K562 (cell line): ENCODE measurements around the gene SDR42E2. TPM values are rescaled to one million over a fixed set of nuclear protein-coding genes. Genes with fewer than 3 reads are reported as not detected.

Source experiments
- ATAC-seq: fragments of 200-7000 bp; cut with Tn5 transposase; 3 replicates; pipeline ENCODE4 v1.9.1; 2020; ENCODE audit warnings: moderate library complexity
- BruUV-seq: library from RNA; stranded (reverse); fragments of 400-500 nt; replicated peaks from 2 replicates; lab custom pipeline; 2021; lab: Mats Ljungman, UMichigan
- CTCF ChIA-PET: fragments of 300-600 bp; formaldehyde crosslinking; extraction: SDS; loops from one replicate; lab custom pipeline; 2021; ENCODE audit warnings: low intra/inter-chr PET ratio; lab: Yijun Ruan, JAX
- POLR2A ChIA-PET: fragments of 300-600, 350-650 bp; sonication (Branson Sonifier 250); formaldehyde crosslinking; extraction: SDS; loops from one replicate; lab custom pipeline; 2021; ENCODE audit warnings: antibody characterized with exemption, inconsistent platforms; lab: Yijun Ruan, JAX
- DNase-seq, 4 experiments: peaks; one replicate each; pipeline versions ENCODE4 v3.0.0 to v3.0.0-alpha.2; 2011 to 2018; ENCODE audit warnings: low spot score in 3 of 4, mixed read lengths in 3 of 4; ENCODE audit errors: extremely low read depth in 1 of 4
- FAIRE-seq: peaks from 2 replicates; lab custom pipeline; 2011; peaks lifted over from hg19 to GRCh38; lab: Jason Lieb, UNC
- H2AFZ ChIP-seq: 2 replicates; pipeline ENCODE4 v1.6.0; 2011; ENCODE audit warnings: low read depth, low read length, control low read depth, inconsistent platforms
- H3K27ac ChIP-seq: fragments of 200-600 bp; 3 replicates; pipeline ENCODE4 v1.8.0; 2011; ENCODE audit warnings: low read depth, mild to moderate bottlenecking, control low read depth, inconsistent platforms, low read length, moderate library complexity, mixed read lengths; ENCODE audit errors: extremely low read depth
- H3K27me3 ChIP-seq, 2 experiments: fragments of 300-600 bp in 1 of 2; 2 replicates in 1 of 2; 3 replicates in 1 of 2; pipeline versions ENCODE4 v1.6.0 to v1.8.0; 2011; ENCODE audit warnings: inconsistent platforms in 2 of 2, low read length in 2 of 2, mild to moderate bottlenecking in 1 of 2, mixed read lengths in 1 of 2, moderate library complexity in 1 of 2; ENCODE audit not compliant: control insufficient read depth in 2 of 2, insufficient read depth in 2 of 2
- H3K36me3 ChIP-seq: fragments of 300-600 bp; 3 replicates; pipeline ENCODE4 v1.8.0; 2011; ENCODE audit warnings: mild to moderate bottlenecking, low read length, inconsistent platforms; ENCODE audit not compliant: control insufficient read depth, insufficient read depth
- H3K4me1 ChIP-seq, 2 experiments: fragments of 200-600 bp in 1 of 2; replicated peaks in 1 of 2; 2 replicates in 1 of 2; 3 replicates in 1 of 2; pipeline versions ENCODE4 v1.5.1 to v1.8.0; 2011; ENCODE audit warnings: inconsistent platforms in 2 of 2, low read length in 2 of 2, mild to moderate bottlenecking in 1 of 2, mixed read lengths in 1 of 2, moderate library complexity in 1 of 2; ENCODE audit not compliant: control insufficient read depth in 2 of 2, insufficient read depth in 2 of 2
- H3K4me2 ChIP-seq: 2 replicates; pipeline ENCODE4 v1.6.1; 2011; ENCODE audit warnings: low read length, control low read depth, inconsistent platforms, mixed read lengths; ENCODE audit not compliant: insufficient read depth
- H3K4me3 ChIP-seq: fragments of 200-600 bp; sonication (generic), shearing (Covaris generic); 2 replicates; pipeline ENCODE4 v1.5.1; 2016; ENCODE audit warnings: control low read depth, inconsistent platforms
- H3K79me2 ChIP-seq: fragments of 200-600 bp; 3 replicates; pipeline ENCODE4 v1.8.0; 2011; ENCODE audit warnings: low read length, inconsistent platforms; ENCODE audit not compliant: control insufficient read depth, insufficient read depth
- H3K9ac ChIP-seq, 2 experiments: 2 replicates each; pipeline versions ENCODE4 v1.6.0 to v1.6.1; 2011; ENCODE audit warnings: low read depth in 2 of 2, low read length in 2 of 2, control low read depth in 1 of 2, inconsistent platforms in 1 of 2, mild to moderate bottlenecking in 1 of 2, mixed read lengths in 1 of 2; ENCODE audit not compliant: insufficient read depth in 1 of 2
- H3K9me1 ChIP-seq: one replicate; pipeline ENCODE4 v1.6.0; 2011; ENCODE audit warnings: inconsistent platforms, mild to moderate bottlenecking, low read length, moderate library complexity; ENCODE audit not compliant: control insufficient read depth, insufficient read depth
- H3K9me3 ChIP-seq: replicated peaks from 2 replicates; pipeline ENCODE4 v1.5.1; 2011; ENCODE audit warnings: low read depth, low read length, inconsistent platforms; ENCODE audit not compliant: control insufficient read depth, insufficient read depth
- H4K20me1 ChIP-seq: replicated peaks from 2 replicates; pipeline ENCODE4 v1.6.1; 2011; ENCODE audit warnings: low read length, inconsistent platforms, mixed read lengths; ENCODE audit not compliant: control insufficient read depth, insufficient read depth
- ARHGAP35 ChIP-seq: fragments of 450-650 bp; IDR thresholded peaks from 2 replicates; pipeline ENCODE4 v1.6.1; 2018; ENCODE audit not compliant: partially characterized antibody
- BACH1 ChIP-seq: fragments of 200-800 bp; sonication (Bioruptor generic); IDR thresholded peaks from 2 replicates; pipeline ENCODE4 v1.6.1; 2016; ENCODE audit warnings: missing genetic modification characterization, missing compliant biosample characterization
- BCOR ChIP-seq: fragments of 450-650 bp; IDR thresholded peaks from 2 replicates; pipeline ENCODE4 v1.6.1; 2016
- CBFA2T3 ChIP-seq: fragments of 450-650 bp; IDR thresholded peaks from 2 replicates; pipeline ENCODE4 v1.6.1; 2017
- CREM ChIP-seq: IDR thresholded peaks from 2 replicates; pipeline ENCODE4 v1.6.1; 2014; ENCODE audit warnings: antibody characterized with exemption, low read depth
- EHMT2 ChIP-seq: fragments of 450-650 bp; IDR thresholded peaks from 2 replicates; pipeline ENCODE4 v1.6.1; 2018; ENCODE audit warnings: antibody characterized with exemption
- ETS2 ChIP-seq: IDR thresholded peaks from 2 replicates; pipeline ENCODE4 v1.6.1; 2016; ENCODE audit warnings: borderline replicate concordance, missing genetic modification characterization, mild to moderate bottlenecking, moderate library complexity, missing compliant biosample characterization; ENCODE audit not compliant: poor library complexity, severe bottlenecking
- FOXA1 ChIP-seq: fragments of 450-650 bp; IDR thresholded peaks from 2 replicates; pipeline ENCODE4 v1.6.1; 2016; ENCODE audit warnings: mild to moderate bottlenecking, borderline replicate concordance
- MCM2 ChIP-seq: fragments of 450-650 bp; IDR thresholded peaks from 2 replicates; pipeline ENCODE4 v1.6.1; 2017; ENCODE audit warnings: low read depth, mild to moderate bottlenecking
- MTA3 ChIP-seq: fragments of 450-650 bp; formaldehyde crosslinking; IDR thresholded peaks from 2 replicates; pipeline ENCODE4 v1.6.1; 2017; ENCODE audit warnings: mild to moderate bottlenecking, borderline replicate concordance
- PTBP1 ChIP-seq: fragments of 200-400 bp; formaldehyde crosslinking; IDR thresholded peaks from 2 replicates; pipeline ENCODE4 v1.6.1; 2017; ENCODE audit warnings: low read depth, low read length
- RFX1 ChIP-seq: fragments of 450-650 bp; IDR thresholded peaks from 2 replicates; pipeline ENCODE4 v1.6.1; 2016; ENCODE audit warnings: mild to moderate bottlenecking, moderate library complexity
- RUNX1 ChIP-seq: sonication (generic); IDR thresholded peaks from 2 replicates; pipeline ENCODE4 v1.6.1; 2016; ENCODE audit warnings: antibody characterized with exemption, low read depth
- SMARCA5 ChIP-seq: fragments of 450-650 bp; IDR thresholded peaks from 2 replicates; pipeline ENCODE4 v1.6.1; 2016
- SMARCB1 ChIP-seq: IDR thresholded peaks from 2 replicates; pipeline ENCODE4 v1.6.1; 2011; ENCODE audit warnings: improper control_type of control experiment, low read depth; ENCODE audit not compliant: insufficient read length
- TCF7 ChIP-seq: sonication (generic); IDR thresholded peaks from 2 replicates; pipeline ENCODE4 v1.6.1; 2016; ENCODE audit warnings: antibody characterized with exemption, borderline replicate concordance
- ZKSCAN3 ChIP-seq: fragments of 250-450 bp; sonication (Bioruptor Pico); IDR thresholded peaks from 2 replicates; pipeline ENCODE4 v1.4.0; 2020
- ZNF41 ChIP-seq: fragments of 250-450 bp; sonication (Bioruptor Pico); conservative IDR thresholded peaks from 2 replicates; pipeline ENCODE4 v1.4.0; 2020; ENCODE audit warnings: mild to moderate bottlenecking
- WGBS: fragments of 100-300 bp; shearing (Covaris generic); methylation state at CpG from one replicate; pipeline ENCODE4 v1.1.6; 2016; ENCODE audit warnings: low coverage, mixed read lengths; ENCODE audit not compliant: insufficient coverage; ENCODE audit errors: missing lambda C conversion rate; 5-methylcytosine and 5-hydroxymethylcytosine counted together
- in situ Hi-C: fragments of 300-500 bp; cut with MboI; formaldehyde crosslinking; loops from 4 replicates; pipeline ENCODE4 v1.15.0; 2018; ENCODE audit warnings: inconsistent platforms, mixed read lengths
- intact Hi-C: fragments of 100-400 bp; cut with micrococcal nuclease; formaldehyde crosslinking; loops from 2 replicates; pipeline ENCODE4 v1.14.2; 2022
- polyA plus RNA-seq, 8 experiments: library from polyadenylated mRNA; depleted of rRNA in 4 of 8; stranded (reverse) in 5 of 8; unstranded in 3 of 8; fragments of >200 nt; fragmentation: Nextera tagmentation in 2 of 8; fragmentation: Illumina TruSeq in 1 of 8; extraction: Ambion mirVana in 2 of 8; extraction: Trizol in 1 of 8; gene quantifications; 2 replicates each; pipeline versions ENCODE4 v1.2.1 to v1.2.3, GENCODE V29; 2011 to 2014; ENCODE audit warnings: inconsistent platforms in 1 of 8, missing spikeins in 1 of 8
- total RNA-seq, 7 experiments: library from RNA; depleted of rRNA in 6 of 7; stranded (reverse); fragments of >200 nt in 6 of 7; fragmentation: Illumina TruSeq in 2 of 7; extraction: Trizol in 2 of 7; gene quantifications; 2 replicates each; pipeline versions ENCODE4 v1.2.1 to v1.2.3, GENCODE V29; 2011 to 2021; ENCODE audit warnings: low replicate concordance in 1 of 7
- TF ChIP-seq, protein P1 (sequence below): fragments of 250-450 bp; sonication (Bioruptor Pico); IDR thresholded peaks from 2 replicates; pipeline ENCODE4 v1.6.1; 2021; ENCODE audit warnings: mild to moderate bottlenecking
- TF ChIP-seq, protein P2 (sequence below): fragments of 450-650 bp; IDR thresholded peaks from 2 replicates; pipeline ENCODE4 v1.6.1; 2017; ENCODE audit warnings: mild to moderate bottlenecking, moderate library complexity
- TF ChIP-seq, protein P3 (sequence below): fragments of 450-650 bp; conservative IDR thresholded peaks from 2 replicates; pipeline ENCODE4 v1.6.1; 2016; ENCODE audit warnings: missing genetic modification characterization, low read depth, mild to moderate bottlenecking, control low read depth, missing compliant biosample characterization

The SDR42E2 gene
- total and polyA plus RNA-seq, 9 of the 15 experiments (the other 6 are each of a cell fraction or from before 2014, with no cell fraction given): 0.03 to 0.07 (median 0.04) TPM; not detected in 4

DNA sequence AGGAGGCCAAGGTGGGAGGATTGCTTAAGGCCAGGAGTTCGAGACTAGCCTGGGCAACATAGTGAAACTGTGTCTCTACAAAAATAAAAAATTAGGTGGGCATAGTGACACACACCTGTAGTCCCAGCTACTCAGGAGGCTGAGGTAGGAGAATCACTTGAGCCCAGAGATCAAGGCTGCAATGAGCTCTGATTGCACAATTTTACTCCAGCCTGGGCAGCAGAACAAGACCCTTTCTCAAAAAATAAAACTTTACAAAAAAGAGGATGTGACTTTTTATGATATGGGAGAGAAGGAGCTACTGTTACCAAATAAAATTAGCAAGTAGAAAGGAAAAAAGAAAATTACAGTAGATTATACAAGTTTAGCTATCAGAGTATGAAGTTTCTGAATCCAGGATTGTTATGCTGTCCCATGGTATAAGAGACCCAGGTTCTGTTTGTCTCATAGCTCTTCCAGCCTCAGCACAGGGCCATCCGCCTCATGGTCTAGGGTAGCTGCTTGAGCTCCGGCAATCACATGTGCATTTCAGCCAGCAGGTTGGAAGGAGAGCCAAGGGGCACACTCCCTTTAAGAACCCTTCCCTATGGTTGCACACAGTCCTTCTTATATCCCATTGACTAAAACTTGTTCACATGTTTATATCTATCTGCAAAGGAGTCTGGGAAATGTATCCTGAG lies 57.2 kb downstream of the SDR42E2 start:
- peaks cover 37% of the 10 kb centered on the region; the same call in 2 of the 3 replicates for H3K36me3 ChIP-seq
- BruUV-seq: no TSS peak
- H3K27ac ChIP-seq: no peak overlapping the region
- POLR2A ChIA-PET: interaction anchor here (0.6 to 2.9 kb wide), 7 partner anchors 8 to 79 kb away, joined by 3 to 9 read pairs (median 4); no protein-coding TSS in a partner anchor
- peaks cover 73% of the 10 kb centered on the region for H3K79me2 ChIP-seq
- intact Hi-C loops: no loop called here
- H3K27me3 ChIP-seq: no peaks in the 10 kb centered on the region
- H3K4me2 ChIP-seq: no peak overlapping the region
- no peak overlapping the region for H3K9ac ChIP-seq
- DNase-seq (no peak), ATAC-seq (no peak), FAIRE-seq (no peak)
- CTCF ChIA-PET: no interaction called here
- 92% methylated on average over 3 of the region's 3 CpGs for WGBS
- no peak overlapping the region for H3K4me3 ChIP-seq
- in situ Hi-C loops: no loop called here
- no peak overlapping the region for H2AFZ ChIP-seq
- no peaks in the 10 kb centered on the region for H3K9me1 ChIP-seq
- H3K9me3 ChIP-seq: no peaks in the 10 kb centered on the region
- peaks cover 30 to 32% of the 10 kb centered on the region in 2 experiments for H3K4me1 ChIP-seq
- peaks cover 7% of the 10 kb centered on the region for H4K20me1 ChIP-seq
- TF ChIP-seq EHMT2 (no peak), CBFA2T3 (no peak), FOXA1 (no peak), SMARCA5 (peak; percentile 69; the same call in 1 of the 2 replicates), ETS2 (tag) (no peak), ARHGAP35 (no peak), CREM (no peak), PTBP1 (0 out of 2 replicates have a peak, but pooled peaks have one; percentile 60), TCF7 (no peak), RUNX1 (no peak), ZNF41 (no peak), MTA3 (no peak), MCM2 (no peak), BACH1 (no peak), ZKSCAN3 (no peak), BCOR (0 out of 2 replicates have a peak, but pooled peaks have one; percentile 26), RFX1 (no peak), SMARCB1 (no peak)
- TF ChIP-seq, protein P1, sequence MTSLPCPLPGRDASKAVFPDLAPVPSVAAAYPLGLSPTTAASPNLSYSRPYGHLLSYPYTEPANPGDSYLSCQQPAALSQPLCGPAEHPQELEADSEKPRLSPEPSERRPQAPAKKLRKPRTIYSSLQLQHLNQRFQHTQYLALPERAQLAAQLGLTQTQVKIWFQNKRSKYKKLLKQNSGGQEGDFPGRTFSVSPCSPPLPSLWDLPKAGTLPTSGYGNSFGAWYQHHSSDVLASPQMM (CRISPR knock-in tag): no peak
- TF ChIP-seq, protein P2, sequence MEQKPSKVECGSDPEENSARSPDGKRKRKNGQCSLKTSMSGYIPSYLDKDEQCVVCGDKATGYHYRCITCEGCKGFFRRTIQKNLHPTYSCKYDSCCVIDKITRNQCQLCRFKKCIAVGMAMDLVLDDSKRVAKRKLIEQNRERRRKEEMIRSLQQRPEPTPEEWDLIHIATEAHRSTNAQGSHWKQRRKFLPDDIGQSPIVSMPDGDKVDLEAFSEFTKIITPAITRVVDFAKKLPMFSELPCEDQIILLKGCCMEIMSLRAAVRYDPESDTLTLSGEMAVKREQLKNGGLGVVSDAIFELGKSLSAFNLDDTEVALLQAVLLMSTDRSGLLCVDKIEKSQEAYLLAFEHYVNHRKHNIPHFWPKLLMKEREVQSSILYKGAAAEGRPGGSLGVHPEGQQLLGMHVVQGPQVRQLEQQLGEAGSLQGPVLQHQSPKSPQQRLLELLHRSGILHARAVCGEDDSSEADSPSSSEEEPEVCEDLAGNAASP: no peak
- TF ChIP-seq, protein P3, sequence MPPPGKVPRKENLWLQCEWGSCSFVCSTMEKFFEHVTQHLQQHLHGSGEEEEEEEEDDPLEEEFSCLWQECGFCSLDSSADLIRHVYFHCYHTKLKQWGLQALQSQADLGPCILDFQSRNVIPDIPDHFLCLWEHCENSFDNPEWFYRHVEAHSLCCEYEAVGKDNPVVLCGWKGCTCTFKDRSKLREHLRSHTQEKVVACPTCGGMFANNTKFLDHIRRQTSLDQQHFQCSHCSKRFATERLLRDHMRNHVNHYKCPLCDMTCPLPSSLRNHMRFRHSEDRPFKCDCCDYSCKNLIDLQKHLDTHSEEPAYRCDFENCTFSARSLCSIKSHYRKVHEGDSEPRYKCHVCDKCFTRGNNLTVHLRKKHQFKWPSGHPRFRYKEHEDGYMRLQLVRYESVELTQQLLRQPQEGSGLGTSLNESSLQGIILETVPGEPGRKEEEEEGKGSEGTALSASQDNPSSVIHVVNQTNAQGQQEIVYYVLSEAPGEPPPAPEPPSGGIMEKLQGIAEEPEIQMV: no peak
